DLD1 (cell line): ENCODE data around the gene HOXB13.

Source experiments
- in situ Hi-C: cut with HindIII; loops from 2 replicates; pipeline ENCODE4 v1.10.0; 2017; ENCODE audit warnings: low sequenced_read_pairs

HOXB13 gene

DNA sequence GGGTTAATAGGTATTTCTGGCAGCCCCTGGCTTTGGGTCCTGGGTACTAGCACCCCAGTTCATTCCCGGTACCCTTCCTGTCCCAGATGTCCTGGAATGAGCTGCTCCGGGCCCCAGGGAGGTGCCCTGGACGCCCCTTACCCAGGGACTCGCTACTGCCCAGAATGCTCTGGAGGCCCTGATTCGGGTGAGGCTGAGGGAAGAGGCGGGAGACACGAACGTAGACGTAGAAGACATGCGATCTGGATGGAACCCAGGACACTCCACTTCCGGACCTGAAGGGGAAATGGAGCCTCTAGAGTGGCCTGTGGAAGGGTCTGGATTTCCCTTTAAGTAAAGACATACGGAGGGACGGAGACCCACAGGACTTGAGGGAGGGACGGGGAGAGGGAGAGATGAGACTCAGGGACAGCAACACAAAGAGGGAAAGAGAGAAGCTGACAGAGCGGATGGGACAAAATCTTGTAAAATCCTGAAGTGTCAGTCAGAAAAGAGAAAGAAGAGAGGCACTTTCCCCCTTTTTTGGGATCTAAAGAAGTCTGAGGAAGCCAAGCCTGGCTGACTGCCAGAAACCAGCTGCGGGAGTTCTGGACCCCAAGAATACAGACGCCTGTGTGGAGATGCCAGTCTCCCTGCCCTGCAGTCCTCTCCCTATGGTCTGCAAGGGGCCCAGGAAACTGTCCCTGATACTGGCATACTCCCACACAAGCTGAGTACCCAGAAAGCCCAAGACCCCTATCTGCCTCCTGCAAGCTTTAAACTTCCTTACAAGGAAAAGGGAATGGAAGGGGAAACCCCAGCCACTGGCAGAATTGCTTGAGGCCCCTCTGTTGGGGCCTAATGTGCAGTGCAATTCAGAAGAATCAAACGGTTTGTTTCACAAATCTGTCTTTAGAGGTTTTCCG, 1.0 kb upstream of the HOXB13 start:
- in situ Hi-C loops = no loop called here

DNA sequence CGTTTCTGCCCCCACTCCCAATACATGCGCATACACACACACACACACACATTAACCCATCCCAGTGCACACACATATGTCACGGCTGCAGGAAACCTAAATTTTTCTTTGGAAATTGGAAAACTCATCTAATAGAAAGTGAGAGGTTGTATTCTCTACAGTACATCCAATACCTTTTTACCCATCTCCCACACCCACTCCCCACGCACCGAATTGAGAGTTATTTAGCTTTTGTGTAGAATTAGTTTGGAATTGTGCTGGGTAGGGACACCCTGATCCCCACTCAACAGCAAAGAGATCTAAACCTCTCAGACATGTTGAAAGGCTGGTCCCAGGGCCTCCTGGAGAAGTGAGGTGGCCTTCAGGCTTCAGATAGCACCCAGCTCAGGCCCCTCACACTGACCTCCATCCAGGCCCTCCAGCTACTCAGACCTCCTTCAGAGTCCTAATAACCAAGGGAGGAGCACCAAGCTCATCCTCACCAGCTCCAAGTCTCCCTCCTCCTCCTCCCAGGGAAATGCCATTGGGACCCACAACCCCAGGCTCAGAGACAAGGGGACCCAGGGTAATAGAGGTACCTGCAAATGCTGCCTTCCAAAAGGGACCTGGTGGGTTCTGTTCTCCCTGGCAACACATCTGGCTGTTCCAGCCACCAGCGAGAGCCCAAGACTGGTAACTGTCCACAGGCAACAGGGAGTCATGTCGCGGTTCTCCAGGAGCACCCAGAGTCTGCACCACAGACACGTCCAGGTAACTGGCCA, 955 bp downstream of the HOXB13 start:
- in situ Hi-C loops = no loop called here

DNA sequence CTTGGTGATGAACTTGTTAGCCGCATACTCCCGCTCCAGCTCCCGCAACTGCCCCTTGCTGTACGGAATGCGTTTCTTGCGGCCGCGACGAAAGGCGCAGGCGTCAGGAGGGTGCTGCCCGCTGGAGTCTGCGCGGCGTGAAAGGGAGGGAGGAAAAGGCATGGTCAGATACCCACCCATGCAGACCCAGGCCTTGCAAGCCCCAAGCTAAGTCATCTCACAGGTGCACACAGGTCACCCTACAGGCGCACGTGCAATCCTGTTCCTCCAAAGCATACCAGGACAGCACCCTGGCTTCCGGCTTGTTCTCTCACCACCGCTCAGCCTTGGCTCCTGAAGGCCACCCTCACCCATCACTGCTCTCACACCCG, 1.6 kb downstream of the HOXB13 start:
- in situ Hi-C loops = no loop called here

DNA sequence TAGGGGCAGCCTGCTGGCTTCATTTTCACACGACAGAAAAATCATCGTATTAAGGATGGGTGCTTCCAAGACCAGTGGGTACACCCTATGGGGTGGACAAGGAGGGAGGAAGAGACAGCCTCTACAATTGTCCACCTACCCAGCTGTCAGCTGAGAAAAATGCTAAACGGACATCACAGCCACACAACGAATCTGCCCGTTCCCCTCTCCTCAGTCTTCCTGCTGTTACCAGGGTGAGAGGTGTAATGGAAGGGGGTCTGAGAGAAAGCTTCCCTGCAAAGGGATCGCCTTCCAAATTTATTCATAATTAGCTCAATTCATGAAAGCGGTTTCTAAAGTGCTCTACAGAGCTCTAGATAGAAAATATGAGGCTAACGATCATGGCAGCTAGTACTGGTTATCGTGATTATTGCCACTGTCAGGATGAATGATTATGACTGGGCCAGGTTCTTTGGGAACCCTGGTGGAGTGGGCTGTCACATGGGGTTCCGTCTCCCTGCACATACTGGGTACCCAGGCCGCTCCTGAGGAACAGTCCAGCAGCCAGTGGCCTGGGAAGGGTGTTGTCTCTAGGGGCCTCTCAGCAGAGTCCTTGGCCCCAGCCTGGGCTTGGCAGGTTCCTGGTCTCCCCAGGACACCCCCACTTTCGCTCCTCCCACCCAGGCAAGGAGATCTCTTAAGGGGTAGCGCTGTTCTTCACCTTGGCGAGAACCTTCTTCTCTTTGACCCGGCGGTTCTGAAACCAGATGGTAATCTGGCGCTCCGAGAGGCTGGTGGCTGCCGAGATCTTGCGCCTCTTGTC, 2.2 kb downstream of the HOXB13 start:
- in situ Hi-C loops = no loop called here

DNA sequence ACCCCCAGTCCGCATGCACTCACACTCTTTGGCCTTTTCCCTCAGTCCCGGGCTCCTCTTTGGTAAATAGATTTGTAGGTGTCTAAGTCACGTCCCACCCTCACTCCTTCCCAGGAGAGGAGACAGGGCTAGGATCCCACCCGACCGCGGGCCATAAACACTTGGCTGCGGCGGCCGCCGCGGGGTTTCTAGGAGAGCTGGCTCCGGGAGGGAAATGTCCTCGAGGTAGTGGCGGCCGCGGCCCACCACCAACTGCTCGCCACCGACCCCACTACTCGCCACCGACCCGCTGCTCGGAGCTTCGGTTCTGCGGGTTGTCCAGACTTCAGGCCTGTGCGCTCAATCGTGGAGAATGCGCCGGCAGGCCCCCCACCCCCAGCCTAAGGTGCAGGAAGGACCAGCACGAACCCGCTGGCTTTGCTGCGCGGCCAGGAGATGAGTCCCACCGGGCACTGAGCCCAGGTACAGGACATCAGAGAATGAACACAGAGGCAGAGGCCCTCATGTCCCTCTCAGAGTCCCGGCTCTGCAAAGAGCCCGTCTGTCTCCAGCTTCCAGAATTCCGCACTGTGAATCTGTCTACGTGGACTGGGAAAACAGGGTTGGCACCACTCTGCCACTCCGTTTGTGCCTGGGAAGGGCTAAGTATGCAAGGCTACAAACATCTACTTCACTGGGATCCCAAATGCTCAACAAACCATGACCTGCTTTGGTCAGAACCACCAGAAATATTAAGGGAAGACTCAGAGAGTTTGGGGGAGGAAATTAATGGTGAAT, 3.1 kb downstream of the HOXB13 start:
- in situ Hi-C loops = no loop called here

DNA sequence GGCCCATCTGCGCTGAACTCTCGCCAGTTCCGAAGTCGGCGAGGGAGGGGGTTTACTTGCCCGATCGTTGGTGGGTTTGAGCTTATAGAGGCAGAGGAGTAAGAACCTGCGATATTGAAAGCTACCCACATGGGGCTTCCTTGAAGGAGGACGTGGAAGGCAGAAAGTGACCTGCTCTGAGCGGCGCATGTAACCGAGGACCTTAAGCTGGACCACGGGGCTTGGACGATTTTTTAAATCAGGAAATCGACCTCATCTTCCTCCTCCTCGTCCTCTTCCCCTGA, 3.6 kb downstream of the HOXB13 start:
- in situ Hi-C loops = no loop called here

DNA sequence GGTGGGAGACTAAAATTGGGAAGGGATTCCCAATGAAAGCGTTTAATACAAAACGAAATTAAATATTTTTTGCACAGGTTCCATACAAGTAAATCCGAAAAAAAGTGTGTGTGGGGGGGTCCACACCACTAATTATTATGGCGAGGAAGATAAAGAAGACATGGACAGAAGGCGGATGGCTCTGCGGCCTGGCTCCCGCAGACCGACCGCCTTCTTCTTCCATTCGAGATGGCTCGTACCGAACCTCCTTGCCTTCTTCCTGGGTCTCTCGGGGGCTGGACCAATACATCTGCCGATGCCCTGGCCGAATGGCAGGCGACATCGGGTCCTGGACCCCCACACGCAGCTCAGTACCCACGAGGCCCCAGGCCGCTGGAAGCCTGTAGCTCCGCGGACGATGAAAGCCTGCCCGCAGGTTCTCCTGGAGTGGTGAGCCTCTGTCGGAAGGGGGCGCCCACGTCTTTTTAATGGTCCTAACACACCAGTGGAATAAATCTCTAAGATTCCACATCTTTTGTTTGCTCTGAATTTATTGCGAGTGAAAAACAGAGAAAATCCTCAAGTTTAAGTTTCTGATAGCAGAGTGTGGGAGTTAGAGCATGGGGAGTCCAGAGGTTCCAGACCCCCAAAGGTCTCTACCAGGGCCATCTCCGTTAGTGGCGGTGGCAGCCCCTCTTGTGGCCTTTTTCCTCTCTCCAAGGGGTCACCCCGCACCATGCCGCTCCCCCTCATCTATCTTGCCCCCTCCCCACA, 4.1 kb downstream of the HOXB13 start:
- in situ Hi-C loops = no loop called here

DNA sequence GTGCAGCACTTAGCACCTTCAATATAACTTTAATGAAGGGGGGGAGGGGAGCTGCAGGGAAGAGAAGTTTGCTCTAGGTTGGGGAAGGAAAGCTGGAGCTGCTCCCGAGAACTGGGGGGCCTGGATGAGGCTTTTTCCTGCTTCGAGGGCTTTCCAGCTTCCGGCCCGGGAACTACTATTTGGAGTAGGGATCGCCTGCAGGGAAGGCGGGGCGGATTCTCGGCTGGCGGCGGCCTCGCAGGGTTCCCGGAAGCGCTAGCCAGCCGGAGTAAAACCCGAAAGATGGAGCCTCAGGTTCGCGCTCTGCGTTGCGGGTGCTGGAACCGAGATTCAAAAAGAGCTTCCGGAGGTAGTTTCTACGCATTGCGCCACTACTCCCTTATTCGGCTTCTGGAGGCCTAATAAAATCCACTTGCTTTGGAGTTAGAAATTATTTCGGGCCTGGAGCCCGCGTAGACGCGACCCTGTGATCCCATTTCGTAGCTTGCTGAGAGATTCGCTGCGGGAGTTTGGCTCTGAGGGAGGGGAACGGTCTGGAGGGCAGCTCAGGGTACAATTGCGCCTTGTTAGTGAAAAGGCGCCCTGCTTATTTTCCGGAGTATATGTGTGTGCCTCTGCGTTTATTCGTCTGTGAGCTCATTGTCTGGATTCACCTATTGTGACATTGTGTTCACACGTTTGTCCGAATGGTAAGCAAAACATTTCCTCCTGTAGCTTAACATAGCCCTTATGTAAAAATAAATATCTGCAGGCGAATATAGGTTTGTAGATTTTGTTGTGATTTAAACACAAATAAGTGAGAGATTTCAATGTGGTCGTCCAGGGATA, 4.9 kb downstream of the HOXB13 start:
- in situ Hi-C loops = no loop called here

DNA sequence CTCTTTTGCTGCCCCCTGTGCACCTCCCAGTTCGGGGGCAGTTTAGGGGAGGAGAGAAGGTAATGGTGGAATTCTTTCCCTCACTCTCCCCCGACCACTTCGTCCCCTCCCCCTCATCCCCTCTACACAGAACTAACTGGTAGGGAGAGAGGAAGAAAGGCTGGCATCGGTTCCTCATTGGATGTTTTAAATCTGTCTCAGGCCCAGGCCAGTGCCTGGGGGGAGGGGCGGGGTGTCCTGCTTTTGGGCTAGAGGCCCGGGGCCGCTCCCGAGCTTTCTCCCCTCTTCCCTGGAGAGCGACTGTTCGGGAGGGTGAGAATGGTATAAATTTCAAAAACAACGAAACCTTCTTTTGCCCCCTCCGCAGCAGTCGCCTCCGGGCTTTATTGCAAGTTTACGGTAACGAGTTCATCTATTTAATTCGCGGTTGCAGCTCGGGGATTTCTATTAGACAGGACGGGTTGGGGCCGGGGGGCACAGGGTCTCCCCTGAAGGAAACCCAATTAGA, 5.6 kb downstream of the HOXB13 start, which contains the start of gene PRAC2:
Gene PRAC2 (plus strand): TSS at position 271 of the 508 bp plus-strand sequence. CDS start 1,226 bp downstream, outside the sequence.
- in situ Hi-C loops = no loop called here

DNA sequence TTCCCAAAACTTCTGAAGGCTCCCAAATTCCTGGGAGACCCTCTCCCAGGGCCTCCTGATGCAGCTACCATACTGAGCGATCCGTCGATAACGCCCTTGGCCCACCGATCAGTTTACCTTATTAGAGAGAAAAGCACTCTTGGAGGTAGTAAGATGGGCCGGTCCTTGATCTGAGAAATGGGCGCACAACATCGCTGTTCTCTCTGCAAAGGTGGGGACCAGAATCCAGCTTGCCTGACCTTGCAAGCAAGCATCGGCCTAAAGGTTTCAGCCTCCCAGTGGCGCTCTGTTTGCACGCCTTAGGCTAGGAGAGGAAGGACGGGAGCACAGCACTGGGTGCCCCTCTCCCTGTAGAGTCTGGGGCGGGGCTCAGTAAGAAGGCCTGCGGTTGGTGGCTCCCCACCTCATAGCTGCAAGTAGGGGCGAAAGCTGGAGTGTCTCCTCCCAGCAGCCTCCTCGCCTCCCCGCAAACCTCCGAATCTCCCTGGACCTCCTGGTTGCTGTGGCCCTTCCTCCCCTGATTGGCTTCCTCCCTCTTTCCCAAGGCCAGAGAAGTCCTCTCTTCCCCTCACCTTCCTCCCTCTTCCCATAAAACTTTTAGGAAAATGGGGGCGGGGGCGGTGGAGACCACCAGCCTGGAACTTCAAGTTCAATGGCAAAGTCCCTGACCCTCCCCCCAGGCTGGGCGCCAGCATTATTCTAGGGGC, 6.2 kb downstream of the HOXB13 start, which contains the start of gene PRAC1:
Gene PRAC1 (minus strand): TSS at position 318 of the 707 bp plus-strand sequence. CDS start 126 bp downstream, at position 192.
- in situ Hi-C loops = no loop called here

DNA sequence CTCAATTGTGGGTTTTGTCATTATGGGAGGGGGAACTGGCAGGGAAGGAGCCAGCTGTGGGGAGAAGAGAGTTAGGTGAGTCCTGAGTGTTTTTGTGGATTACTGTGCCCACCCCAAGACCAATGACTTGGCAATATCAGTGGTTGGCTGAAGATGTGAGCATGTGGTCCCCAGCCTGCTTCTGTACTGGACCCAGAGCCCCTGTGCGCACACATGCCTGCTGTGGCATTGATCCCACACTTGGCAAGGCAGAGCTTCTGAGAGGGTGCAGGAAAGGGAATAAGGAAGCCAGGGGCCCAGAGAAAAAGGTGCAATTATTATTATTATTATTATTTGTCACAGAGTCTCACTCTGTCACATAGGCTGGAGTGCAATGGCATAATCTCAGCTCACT, 7.5 kb downstream of the HOXB13 start:
- in situ Hi-C loops = no loop called here

DNA sequence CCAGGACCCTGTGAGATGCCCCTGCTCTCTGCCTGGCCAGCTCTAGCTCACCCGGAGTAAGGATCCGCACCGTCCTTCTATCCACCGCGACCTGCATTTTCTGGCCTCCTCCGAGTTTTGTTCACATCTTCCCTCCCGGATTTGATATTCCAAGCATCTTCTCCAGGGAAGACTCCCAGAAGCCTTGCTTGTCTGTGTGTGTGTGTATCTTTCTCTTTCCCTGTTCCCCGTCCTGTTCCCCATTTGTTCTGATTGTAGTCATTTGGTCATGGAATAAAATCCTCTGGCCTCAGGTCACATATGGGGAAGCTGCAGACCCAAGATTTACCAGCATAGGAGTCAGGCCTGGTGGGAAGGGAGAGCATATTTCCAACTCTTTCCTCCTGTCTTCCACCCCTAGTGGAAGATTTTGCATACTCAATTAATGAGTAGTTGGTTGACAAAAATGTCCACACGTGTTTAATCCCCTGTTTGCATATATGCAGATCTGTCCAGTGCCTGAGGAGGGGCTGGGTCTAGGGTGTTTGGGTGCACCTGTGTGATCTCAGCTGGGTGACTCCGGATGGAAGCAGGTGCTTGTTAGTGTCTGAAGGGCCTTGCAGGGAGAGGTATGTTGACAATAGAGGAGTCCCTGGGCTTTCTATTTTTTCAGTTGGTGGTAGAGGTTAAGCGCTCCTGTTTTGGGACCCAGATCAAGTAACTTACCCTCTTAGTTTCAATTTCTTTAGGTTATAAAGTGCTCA, 8.1 kb downstream of the HOXB13 start:
- in situ Hi-C loops = no loop called here

DNA sequence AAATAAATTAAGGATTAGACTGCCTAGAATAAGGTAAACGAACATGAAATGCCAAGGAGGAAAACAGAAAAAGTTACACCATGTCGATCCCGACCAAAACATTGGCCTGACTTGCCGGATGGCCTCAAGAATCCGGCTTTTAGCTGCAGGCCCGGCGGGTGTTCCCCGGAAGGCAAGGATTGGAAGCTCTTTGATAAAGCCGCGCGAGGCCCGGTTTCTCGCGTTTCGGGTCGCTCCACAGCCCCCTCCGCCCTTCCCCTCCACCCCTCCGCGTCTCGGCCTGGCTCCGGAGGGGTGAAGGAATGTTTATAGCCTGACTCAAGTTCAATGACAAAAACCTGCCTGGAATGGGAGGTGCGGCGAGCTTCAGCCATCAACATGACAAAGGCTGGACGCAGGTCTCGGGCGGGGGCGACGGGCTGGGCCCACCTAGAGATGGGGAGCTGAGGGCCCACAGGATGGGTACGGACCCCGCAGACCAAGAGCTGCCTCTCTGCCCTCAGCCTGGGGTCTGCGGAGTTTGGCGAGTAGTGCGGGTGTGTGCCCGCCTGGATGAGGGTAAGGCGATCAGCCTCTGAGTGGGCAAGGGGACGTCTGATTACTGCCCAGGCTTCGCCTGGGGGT, 8.8 kb downstream of the HOXB13 start:
- in situ Hi-C loops = no loop called here

DNA sequence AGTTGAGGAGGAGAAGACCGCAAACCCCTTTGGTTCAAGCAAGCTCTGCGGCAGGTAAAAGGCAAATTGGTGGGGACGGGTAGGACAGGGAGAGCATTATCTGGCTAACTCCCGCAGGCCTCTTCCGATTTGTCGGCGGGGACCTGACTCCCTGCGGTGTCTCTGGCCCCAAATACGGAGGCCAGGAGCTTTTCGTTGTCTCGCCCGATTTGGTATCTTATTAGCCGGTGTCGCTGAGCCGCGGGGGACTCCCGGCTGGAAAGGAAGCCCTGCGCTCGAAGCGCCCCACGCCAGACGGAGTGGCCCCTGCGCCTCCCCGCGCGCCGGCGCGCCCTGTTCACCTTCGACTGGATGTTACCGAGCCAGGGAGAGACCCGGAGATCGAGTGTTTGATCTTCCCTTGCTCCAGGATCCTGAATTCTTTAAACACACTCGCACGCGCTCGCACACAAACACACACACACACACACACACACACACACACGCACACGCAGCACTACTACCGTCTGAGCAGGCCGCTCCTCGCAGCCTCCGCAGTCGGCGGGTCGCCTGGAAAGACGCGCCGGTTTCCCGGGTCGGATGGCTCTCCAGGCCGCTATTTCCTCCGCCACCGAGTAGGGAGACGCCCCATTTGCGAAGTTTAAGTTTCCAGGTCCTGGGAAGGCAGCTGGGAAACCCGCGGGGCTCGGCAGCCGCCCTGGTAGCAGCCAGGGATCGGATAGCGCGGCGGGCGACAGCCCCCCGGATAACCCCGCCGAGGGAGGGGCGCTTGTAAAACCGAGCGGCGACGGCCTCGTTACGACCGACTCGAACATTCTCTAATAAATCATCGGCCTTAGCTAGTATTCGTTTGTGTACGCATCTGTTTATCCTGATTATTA, 9.5 kb downstream of the HOXB13 start:
- in situ Hi-C loops = no loop called here

DNA sequence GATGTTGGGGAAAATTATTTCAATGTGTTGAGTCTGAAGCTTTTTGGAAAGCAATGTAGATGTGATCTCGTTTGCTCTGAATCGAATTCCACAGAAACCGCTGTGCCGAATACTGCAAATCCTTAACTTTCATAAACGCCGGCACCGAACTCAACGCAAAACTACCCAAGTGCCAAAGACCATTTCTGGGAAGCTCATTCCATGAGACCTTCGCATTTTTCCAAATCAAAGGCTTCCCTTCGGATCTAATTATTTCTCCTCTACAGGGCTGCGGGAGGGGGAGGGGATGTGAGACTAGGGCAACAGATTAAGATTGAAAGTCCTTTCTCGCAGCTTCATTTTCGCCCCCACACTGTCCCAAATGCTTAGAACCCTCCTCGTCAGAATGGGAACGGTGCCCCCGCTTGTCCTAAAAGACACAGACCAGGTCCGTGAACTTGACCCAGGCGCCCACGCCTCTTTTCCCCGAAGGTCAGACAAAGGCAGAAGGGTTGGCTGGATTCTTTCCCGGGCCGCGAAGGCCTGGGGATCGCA, 10.3 kb downstream of the HOXB13 start:
- in situ Hi-C loops = no loop called here
